ENCODE data around the gene BDNF.
"Not testable (repeated sequence)": the region's sequence is repeated elsewhere in the genome, so short reads cannot be mapped to it uniquely, and the experiment has no call there.

The BDNF gene

DNA sequence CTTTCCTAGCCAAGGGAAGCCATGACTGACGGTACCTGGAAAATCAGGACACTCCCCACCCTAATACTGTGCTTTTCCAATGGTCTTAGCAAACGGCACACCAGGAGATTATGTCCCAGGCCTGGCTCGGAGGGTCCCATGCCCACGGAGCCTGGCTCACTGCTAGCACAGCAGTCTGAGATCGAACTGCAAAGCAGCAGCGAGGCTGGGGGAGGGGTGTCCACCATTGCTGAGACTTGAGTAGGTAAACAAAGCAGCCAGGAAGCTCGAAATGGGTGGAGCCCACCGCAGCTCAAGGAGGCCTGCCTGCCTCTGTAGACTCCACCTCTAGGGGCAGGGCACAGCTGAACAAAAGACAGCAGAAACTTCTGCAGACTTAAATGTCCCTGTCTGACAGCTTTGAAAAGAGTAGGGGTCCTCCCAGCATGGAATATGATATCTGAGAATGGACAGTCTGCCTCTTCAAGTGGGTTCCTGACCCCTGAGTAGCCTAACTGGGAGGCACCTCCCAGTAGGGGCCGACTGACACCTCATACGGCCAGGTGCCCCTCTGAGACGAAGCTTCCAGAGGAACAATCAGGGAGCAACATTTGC lies 34.6 kb downstream of the BDNF start:
- not testable (repeated sequence) for DNase-seq (ENCODE audit: low read depth)

DNA sequence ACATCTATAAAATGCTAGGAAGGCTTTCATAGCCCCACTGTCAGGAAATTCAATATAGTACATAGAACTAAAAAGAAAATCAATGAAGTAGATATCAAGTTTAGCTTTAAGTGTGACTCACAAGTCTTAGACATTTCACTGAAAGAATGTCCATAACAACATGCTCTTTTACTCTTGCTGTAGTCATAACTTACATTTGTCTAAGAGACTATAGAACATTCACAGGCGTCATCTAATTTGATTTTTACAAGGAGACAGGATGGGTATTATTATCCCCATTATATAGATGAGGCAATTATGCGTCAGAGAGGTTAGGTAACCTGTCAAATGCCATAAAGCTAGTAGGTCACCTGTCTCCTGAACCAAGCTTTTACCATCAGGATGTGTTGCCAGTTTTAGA lies 36.9 kb downstream of the BDNF start:
- DNase-seq (ENCODE audit: low read depth): no peak

DNA sequence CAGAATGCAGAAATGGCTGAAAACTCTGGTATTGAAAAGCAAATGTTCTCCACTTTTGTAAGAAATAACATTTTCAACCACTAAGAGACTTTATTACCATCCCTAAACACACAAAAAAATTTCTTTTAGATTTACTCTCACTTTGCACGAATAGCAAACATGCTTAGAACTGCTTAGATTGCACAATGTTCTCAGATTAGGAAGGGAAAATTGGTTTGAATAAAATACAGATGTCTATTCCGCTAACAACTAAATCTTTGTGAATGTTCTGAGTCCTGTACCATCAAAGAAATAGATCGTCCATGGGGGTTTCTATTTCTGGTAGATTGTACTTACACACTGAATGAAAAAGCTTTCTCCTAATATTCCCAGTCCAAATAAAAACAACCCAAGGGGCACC lies 40.1 kb downstream of the BDNF start:
- DNase-seq (ENCODE audit: low read depth): no peak

DNA sequence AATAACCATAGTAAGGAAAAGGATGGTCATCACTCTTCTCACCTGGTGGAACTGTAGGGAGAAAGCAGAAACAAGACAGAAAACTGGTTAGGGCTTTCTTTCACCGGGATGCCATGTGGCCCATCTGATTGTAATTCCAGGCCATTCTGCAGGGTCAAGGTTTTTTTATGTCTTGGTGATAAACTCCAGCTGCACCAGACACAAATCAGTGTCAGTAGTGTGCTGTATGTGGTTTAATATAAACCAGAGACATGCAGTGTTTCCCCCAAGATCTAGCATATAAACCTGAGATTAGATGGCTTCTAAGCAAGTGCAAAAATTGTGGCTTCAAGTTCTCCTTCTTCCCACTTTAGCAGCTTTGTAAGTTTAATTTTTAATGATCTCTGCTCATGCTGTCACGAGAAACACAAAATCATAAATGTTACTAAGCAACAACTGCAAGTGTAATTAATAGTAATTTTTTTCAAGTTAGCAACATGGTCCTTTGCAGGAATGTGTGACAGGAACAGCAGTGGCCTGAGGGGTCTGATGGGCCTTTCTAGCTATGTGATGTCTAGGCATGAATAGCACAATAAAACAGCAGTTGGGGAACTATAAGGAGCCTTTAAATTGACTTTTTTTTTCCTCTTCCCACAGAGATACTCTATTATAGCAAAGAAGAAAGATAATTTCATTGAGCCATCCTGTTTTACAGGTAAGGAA lies 41.6 kb downstream of the BDNF start:
- DNase-seq (ENCODE audit: low read depth): no peak

DNA sequence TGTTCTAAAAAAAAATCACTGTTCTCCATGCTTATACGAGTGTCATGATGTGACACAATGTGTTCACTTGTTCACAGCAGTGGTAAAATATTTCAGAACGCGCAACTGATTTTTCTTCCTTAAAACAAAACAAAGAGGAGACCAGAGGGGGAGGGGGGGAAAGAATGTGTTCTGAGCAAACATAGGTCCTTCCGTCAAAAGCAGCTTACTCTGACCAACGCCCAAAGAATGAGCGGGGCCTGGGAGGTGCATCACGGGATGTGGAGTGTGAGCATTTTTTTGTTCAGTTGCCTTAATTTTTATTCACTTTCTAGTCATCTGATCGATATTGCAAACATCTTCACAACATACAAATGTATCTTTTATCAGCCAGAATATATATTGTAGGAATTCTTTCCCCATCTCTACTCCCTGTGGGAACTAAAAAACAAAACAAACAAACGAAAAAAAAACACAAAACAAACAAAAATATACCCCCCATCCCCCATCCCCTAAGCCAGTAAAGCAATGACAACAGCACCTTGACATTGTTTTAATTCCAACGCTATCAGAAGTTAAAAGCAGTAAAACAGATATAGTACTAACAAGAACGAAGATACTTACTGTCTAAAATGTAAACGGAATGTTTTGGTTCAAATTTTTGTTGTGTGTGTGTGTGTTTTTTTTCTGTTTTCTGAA lies 43.3 kb downstream of the BDNF start:
- DNase-seq (ENCODE audit: low read depth): no peak

DNA sequence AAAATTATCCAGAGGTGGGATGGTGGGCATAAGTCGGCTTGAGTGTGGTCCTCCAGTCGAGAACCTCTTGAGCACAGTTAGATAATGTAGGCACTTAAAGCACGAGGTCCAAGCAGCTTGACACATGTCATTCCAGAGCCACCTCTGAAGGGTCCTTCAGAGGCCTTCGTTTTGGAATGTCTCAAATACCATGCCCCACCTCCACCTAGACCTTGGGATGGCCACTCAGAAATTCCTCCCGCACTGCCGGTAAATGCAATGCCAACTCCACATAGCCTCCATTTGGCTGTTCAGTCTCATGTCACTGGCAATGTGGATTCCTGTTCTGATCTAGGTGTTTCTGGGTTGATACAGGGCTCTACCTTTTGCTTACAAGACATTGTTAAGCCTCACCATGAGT lies 43.9 kb downstream of the BDNF start:
- no peak for DNase-seq (ENCODE audit: low read depth)

DNA sequence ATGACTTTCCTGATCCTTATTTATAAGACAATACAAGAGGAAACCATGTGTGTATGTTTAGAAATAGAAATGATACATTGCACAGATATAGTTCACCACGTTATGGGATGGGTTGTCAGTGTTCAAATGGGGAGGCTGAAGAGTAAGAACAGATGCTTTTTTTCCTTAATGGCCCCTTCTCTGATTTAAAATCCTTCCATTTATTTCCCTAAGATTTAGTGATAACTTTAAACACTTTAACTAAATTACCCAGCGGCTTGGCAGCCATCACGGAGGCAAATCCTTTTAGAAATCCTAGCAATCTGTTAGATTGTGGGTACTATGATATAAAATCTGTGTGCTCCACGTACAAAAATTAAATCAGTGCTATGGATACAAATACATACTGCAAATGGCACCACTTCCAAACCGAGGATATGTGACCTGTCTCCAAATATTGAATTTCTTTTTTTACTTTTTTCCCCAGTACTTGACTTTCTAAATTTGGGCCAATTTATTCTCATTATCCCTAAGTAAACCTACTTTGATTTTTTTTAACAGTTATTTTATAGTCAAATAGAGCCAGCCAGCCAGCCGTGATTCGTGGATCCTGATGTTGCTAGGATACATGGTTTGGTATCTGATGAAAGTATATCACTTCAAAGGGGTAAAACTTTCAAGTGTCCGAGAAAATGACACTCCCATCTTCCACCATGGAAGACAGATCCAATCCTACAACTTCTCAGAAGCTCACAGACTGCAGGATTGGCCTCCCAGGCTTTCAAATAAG lies 46.1 kb downstream of the BDNF start:
- DNase-seq (ENCODE audit: low read depth): no peak

DNA sequence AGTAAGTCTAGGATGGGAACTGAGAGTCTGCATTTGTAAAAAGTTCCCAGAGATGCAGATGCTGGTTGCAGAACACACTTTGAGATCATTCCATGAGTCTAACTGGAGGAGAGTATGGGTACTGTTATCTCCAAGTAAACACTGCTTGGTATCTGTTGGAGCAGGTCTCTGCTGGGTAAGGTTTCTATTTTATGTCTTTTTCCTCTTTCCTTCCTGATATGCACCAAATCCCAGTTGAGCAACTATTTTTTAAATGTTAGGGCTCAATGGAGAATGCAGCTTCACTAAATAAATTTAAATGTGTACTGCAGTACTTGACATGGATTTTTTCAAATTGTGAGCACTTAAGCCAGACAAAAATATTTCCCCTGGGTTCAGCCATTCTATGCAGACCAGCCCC lies 48.5 kb downstream of the BDNF start:
- no peak for DNase-seq (ENCODE audit: low read depth)

DNA sequence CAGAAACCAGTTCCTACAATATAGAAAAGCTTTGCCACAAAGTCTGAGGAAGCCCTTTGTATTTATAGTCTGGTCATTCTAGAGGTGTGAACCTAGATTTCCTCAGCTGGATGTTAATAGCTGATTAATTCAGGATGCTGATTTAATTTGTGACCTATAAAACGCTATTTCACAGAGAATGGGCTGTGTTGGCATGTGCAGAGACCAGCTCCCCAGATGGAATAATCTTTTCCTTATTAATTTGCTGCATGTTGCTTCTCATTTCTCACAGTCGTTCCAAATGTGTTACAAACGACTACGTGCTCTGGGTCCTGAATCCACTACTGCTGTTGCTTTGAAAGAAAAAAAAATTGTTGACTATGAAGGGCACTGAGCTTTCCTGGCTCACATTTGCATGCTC lies 49.3 kb downstream of the BDNF start:
- no peak for DNase-seq (ENCODE audit: low read depth)

DNA sequence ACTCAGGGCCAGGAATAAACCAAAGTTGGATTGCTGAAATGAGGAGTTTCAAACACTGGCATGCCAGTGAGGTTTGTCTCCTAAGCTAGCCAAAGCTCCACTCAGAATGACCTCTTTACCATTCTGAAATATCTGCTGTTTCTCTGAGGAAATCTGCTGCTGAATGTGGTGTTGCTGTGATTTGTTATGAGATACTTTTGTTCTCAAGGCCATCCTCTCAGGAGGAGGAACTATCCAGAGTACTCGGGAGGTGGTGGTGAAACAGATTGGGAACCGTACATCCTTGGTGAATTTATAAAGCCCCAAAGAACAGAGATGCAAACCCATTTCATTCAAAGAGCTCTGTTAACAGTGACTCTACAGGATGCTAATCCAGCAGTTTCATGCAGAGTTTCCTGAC lies 50.5 kb downstream of the BDNF start:
- no peak for DNase-seq (ENCODE audit: low read depth)

DNA sequence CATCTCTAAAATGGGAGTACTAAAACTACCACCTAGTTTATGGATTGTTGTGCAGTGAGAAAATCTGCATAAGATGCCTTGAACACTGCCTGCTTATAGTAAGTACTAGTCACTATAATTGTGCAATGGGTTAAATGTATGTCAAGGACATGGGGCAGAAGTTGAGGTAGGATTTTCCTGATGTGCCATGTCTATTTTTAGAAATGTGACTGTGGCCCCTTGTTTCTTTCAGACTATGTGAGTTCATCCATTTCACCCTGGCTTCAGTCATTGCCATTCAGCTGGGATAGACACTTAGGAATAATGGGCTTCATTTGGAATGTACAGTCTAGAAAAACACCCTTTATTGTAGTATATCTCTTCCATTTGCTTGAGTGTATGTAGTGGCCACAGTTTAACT lies 51.4 kb downstream of the BDNF start:
- DNase-seq (ENCODE audit: low read depth): no peak

DNA sequence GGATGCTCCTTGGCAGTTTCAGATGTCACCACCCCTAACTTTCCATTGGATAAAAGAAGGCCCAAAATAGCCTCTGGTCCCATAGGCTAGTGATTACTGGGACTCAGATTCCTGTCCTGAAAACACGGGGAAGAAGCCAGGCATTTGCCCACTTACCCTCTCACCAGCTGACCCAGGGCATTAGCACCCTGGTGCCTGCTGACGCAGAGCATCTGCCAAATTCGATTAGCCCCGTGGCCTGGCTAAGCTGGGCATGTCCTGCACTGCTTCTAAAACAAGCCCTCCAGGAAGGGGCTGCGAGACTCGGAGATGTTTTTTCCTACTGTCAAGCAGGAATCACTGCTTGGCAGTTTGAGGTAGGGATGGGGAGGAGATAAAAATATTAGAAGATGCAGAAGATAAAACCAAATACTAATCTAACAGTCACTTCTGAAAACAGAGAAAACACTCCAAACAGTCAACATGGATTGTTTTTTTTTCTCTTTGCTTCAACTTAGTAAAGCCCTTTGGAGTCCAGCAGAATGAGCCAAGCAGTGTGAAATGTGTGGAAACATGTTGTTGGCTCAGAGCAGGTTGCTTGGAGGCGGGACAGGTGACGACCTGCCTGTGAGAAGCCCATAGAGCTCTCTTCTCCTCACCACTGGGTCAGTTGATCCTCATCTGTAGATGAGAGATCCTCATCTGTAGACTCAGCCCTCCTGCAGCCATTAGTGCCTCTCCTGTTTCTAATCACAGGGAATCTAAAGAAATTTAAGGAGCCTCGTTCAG lies 54.0 kb downstream of the BDNF start:
- no peak for DNase-seq (ENCODE audit: low read depth)

DNA sequence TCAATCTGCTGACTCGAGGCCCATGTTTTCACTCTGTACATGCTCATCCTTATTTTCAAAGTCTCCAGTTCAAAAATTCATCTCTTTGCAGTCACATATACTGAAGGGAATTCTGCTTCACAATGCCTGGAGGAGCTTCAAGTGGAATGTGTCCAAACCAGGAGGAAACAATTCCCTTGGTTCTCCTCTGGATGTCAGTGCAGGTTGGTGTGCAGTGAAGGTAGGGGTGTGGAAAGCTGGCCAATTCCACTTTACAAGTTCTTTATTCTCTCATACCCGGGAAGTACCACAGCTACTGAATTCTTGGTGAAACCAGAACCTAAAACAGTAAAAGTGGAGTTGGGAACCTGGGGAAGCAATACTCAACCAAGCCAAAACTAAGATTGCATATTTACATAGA lies 57.3 kb downstream of the BDNF start:
- DNase-seq (ENCODE audit: low read depth): no peak

DNA sequence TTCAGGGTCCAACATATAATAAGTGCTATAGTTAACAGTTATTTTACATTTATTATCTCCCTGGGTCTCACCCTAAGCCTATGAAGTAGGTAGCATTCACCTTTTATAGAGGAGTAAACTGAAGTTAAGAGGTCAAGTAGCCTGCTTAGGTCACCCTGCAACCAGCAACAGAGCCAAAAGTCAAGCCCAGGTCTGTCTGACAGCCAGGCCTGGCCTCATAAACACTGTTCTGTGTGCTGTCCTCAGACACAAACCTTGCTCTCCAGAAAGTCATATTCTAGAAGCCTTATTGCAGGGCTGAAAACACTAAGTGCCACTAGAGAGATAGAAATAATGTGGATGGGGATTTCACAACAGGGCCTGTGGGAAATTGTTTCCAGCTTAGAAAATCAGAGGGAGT lies 59.3 kb downstream of the BDNF start:
- DNase-seq (ENCODE audit: low read depth): no peak

DNA sequence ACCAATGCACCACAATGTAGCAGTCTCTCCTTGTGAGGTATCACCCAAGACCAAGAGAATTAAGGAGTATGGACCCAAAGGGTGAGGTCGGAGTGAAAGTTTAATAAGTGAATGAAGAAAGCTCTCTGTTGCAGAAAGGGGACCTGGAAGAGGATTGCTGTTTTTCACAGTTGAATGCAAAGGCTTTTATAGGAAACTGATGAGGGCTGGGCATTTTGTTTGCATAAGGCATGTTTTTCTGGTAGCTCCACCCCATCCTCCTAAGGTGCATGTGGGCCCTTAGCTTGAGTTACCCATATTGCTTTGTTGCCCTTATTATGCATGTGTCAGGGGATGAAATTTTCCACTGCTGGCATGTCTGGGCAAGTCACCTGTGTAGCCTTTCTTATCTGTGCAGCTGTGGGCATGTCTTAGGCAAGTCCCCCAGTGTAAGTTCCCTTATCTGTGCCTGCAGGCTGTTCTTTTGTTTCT lies 64.7 kb downstream of the BDNF start:
- no peak for DNase-seq (ENCODE audit: low read depth)

DNA sequence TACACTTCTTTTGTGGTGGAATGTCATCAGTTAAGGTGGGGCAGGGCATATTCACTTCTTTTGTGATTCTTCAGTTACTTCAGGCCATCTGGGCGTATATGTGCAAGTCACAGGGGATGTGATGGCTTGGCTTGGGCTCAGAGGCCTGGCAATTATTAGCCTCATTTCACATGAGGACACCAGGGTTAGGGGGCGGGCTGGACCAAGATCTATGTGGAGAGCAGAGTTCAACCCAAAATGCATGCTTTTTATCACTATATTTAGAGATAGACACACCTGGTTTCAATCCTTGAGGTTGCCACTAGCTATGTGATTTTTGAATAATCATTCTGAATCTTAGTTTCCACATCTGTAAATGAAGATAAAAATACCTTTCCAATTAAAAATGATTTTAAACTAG lies 65.5 kb downstream of the BDNF start:
- DNase-seq (ENCODE audit: low read depth): not testable (repeated sequence)

DNA sequence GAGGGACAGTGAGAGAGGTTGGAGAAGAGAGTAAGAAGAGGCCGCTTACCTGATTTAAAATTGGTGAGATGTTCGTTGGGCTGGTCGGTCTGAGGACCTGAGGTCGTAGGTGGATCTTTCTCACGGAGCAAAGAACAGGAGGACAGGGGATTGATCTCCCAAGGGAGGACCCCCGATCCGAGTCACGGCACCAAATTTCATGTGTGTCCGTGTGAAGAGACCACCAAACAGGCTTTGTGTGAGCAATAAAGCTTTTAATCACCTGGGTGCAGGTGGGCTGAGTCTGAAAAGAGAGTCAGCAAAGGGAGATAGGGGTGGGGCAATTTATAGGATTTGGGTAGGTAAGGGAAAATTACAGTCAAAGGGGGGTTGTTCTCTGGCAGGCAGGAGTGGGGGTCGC lies 66.0 kb downstream of the BDNF start:
- DNase-seq (ENCODE audit: low read depth): not testable (repeated sequence)

DNA sequence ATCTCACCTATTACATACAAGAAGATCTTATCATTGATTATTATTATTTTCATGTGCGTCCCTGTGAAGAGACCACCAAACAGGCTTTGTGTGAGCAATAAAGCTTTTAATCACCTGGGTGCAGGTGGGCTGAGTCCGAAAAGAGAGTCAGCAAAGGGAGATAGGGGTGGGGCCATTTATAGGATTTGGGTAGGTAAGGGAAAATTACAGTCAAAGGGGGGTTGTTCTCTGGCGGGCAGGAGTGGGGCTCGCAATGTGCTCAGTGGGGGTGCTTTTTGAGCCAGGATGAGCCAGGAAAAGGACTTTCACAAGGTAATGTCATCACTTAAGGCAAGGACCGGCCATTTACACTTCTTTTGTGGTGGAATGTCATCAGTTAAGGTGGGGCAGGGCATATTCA lies 71.2 kb downstream of the BDNF start:
- not testable (repeated sequence) for DNase-seq (ENCODE audit: low read depth)

DNA sequence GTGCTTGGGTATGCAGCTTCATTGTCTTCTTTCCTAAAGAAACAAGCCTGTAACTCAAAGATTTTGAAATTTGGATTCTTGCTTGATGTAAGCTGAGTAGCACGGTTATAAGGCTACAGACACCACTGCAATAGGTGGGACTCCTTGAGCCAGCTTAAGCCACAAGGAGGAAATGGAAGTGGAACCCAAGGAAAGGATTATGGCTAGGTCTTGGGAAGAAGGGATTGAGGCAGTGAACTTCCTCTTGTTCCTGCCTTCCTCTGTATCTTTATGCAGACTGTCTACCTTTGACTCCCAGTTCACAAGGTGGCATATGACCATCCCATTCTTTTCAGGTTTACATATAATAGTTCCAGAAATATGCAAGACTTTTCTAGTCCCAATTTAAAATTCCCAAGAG lies 72.3 kb downstream of the BDNF start:
- DNase-seq (ENCODE audit: low read depth): no peak

DNA sequence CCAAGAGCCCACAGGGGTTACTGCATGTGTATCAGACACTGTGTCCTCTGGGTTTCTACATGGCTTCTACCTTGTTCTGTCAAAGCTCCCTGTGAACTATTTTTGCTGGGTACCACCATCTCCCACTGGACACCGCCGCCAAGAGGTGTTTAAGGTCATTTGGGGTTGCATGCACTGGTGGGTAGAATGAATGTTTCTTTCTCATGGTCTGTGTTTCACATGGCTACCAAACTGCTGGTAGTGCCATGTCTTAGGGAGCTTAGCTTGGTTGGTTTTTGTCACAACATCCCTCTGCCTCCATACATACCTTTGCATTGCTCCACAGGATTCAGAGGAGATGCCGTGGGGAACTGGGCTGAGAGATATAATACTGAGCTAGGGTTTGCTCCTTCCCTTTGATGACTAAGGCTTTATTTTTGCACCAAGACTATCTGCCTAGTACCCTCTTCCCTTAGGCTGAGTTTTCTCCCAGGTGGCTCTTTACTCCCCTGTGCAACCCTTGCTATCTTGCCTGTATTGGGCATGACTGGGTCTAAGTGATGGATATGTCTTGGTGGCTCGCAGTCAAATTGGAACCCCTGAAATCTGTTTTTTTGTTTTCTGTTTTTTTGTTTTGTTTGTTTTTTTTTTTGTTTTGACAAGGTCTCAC lies 73.2 kb downstream of the BDNF start:
- DNase-seq (ENCODE audit: low read depth): no peak

DNA sequence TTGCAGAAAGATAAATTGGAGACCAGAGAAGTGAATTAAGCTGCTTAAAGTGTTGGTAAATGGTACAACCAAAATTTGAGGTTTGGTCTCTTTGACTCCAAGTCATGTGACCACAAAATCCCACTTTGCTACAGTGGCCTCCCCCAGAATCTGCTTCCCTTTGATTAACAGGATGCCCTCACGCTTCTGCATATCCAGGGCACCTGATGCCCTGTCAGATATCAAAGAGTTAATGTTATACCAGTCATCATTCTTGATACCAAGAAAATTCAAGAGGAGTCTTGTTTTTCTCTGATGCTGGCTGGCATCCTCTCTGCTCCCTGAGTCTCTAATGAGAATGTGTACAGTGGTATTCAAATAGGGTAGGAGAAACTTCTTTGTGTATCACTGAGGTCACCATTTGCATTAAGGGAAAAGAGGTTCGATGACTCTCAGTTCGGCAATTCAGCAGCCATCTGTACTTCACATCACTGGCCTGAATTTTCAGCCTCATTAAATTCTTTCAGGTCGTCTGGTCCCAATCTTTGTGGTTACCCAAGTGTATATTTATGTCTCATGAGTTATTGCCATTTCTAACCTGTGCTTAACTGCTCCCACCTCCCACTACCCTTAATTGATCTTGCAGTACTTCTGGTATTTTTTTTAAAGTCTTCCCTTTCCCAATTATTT lies 73.9 kb downstream of the BDNF start:
- no peak for DNase-seq (ENCODE audit: low read depth)

Data from stimulated activated CD8-positive, alpha-beta memory T cell treated with anti-CD3 and anti-CD28 coated beads, Interleukin-15, amount 100 ng/mL, for 1 hour (primary cell).